Amniotic epithelial cell (primary cell): Measurements from ENCODE around the gene USP16.

Experiments
- DNase-seq: peaks from one replicate; pipeline ENCODE4 v3.0.0-alpha.2; 2010; ENCODE audit warnings: low read depth

USP16 gene

DNA sequence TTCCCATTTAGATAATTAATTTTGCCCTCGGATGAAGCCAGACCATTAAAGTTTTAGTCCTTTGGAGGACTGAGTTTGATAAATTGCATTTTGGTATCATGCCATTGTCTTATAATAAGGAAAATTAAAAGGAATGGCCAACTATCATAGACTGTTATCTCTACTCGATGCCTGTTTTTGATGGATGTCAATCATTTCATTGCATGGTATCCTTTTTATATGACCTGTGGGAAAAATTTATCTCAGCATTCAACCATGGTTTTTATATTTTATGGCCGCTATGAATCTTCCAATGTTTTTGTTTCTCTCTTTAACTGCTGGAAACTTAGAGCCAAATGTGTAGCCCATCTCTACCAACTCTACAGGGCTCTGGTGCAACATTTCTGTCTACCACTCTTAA, 58.8 kb downstream of the USP16 start:
- no peak for DNase-seq

DNA sequence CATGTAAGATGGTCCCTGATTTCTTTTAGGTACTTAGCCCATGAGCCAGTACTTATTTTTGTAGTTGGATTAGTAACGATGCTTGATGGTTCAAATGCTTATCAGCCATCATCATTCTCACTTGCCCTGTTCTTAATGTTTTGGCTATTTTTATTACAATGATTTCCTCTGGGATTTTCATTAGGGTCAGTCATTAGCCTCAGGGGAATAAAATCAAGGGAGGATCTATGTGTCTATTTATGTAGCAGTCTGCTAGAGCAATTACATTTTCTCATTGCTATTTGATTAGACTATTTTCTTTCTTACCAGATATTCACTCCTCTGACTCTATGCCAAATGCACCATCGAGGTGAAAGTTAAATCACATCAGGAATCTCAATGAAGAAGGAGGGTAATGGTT, 59.9 kb downstream of the USP16 start:
- DNase-seq: no peak

DNA sequence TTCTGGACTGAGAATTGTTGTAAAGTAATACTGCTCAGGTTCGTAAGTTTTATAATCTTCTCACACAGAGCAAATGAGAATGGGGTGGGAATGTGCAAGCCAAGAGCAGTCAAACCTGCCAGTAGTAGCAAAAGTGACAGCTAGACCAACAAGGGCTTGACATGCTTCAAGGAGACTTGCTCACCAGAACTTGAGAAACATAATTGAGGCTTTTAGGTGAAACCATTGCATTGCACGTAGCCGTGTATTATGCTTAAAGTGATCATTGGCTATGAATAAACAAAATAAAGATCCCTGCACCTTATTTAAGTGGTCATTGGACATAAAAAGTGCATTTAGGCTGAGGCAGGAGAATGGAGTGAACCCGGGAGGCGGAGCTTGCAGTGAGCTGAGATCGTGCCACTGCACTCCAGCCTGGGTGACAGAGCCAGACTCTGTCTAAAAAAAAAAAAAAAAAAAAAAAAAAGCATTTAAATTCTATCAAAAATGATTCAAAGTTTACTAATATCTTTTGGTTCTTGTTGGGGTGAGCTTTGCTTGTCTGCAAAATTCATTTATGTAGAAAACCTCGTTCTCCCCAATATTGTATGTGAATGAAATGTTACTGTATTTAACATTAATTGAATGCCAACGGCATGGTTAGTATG, 60.8 kb downstream of the USP16 start:
- no peak for DNase-seq

DNA sequence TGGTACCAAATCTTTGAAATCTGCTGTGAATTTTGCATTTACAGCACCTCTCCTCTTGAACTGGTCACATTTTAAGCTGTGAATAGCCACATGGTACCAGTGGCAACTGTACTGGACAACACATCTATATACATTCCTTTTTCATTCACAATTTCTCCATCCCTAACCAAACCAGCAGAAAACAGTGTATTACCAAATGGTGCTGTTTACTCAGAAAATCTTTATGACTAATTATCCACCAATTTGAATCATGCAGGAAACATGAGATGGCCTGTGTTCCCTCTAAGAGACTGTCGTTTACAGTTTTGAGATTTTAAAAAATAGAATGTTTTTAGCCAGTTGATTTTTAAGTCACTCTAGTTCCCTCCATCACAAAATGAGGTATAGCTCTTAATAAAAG, 66.6 kb downstream of the USP16 start:
- peak; percentile 87 for DNase-seq

DNA sequence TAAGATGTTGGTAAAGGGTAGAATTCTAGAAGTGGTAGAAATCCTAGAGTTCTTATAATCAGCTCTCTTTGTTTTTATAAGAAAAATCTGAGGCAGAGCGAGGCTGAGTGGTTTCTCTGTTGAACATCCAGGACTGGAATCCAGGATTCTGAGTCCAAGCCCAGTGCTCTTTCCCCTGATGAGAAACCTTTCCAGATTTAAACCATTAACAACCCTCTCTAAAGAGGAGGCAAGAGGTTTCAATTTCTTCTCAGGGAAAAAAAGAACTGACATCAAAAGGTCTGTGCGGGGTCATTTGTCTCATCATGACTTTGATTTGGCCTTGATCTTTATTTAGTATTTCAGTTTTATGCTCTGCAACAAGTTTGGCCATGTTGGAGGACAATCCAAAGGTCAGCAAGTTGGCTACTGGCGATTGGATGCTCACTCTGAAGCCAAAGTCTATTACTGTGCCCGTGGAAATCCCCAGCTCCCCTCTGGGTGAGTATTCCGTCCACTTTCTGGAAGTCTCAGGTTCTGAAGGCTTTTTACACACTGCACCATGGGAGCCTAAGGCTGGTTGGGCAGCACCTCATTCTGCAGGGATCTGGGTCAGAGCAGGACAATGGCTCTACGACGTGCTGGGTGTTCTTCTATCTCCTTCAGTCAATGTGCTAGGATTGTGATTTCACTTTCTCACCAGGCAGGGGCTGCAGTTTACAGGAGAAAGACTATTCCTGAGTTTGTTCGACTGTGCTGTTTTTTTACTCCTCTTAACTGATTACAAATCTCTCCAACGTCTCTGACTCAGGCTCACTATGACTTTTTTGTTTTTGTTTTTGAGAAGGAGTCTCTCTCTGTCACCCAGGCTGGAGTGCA, 67.9 kb downstream of the USP16 start:
- peak; percentile 72 for DNase-seq

DNA sequence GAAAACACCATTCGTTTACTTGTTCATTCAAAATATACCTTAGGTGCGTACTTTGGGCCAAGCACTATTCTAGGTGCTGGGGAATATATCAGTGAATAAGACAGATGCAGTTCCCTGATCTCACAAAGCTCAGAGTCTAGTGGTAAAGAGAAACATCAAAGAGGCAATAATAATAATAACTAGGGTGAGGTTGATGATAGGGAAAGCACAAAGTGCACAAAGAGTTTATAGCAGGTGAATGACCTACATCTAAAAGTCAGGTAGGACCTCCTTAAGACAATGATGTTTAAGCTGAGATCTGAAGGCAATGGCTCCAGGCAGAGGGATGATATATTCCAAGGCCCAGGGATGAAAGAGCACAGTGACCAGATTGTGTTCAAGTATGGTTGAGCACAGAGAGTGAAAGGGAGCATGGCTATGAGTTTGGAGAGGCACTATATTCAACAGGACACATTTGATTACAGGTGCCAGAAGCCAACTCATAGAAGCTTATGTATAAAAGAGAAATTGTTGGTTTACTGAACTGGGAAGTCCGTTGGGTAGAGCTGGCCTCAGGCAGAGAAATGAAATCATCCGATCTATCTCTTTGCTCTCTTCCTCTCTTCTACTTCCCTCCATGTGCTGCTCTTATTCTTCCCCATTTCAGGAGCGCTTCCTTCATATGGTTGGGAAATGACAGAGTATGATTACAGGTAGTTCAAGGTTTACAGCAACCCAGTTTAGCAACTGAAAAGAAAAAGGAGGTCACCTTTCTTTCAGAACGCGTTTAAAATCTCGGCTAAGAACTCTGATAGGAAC, 71.9 kb downstream of the USP16 start:
- no peak for DNase-seq

DNA sequence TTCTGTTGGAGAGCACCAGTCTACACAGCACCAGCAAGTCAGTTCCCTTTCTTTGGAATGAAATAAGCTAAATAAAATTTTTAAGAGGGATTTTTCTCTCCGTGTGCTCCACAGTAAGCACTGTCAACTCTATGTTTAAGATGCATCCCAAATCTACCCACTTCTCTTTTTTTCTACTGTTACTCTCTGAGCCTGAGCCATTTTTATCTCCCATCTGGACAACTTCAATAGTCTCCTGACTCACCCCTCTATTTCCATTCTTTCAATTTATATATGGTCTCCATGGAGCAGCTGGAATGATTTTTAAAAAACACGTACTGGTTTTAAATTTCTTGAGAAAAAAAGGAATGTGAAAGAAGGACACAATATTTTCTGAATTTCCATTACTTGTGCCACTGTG, 73.7 kb downstream of the USP16 start:
- DNase-seq: no peak

DNA sequence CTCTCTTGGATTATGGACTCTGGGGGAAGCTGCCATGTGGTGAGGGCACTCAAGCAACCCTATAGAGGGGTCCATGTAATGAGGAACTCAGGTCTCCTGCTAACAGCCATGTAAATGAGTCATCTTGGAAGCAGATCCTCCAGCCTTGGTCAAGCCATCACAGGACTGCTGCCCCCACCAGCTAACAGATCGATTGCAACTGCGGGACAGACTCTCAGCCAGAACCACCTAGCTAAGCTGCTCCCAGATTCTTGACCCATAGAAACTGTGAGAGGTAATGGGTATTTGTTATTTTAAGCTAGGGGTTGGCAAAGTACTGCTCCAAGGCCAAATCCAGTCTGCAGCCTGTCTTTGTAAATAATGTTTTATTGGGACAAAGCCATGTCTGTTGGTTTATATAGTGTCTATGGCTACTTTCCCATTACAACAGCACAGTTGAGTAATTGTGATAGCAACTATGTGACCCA, 78.4 kb downstream of the USP16 start:
- DNase-seq: peak; percentile 41
